ENCODE measurements around the gene OAF. TPM values are rescaled to one million over a fixed set of nuclear protein-coding genes. Genes with fewer than 3 reads are reported as not detected.

Gene OAF
- total and polyA plus RNA-seq, 2 donors (not counting 1 experiment from before 2014, with no cell fraction given), result 1.3 to 1.9 TPM

DNA sequence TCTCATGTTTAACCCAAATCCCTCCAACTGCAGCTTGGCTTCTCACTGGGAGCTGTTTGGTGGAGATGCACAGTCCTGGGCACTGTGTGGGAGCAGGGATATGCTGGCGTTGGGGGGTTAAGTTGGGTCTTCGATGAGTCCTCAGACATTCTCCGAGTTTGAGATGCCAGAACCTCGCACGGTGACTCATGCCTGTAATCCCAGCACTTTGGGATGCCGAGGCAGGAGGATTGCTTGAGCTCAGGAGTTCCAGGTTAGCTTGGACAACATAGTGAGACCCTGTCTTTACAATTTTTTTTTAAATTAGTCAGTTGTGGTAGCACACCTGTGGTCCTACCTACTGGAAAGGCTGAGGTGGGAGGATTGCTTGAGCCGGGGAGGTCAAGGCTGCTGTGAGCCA lies 49.8 kb downstream of the OAF start:
- CTCF ChIA-PET, result no interaction called here
- ATAC-seq (ENCODE audit: low read depth) (no peak), DNase-seq (no peak)
- H3K4me1 ChIP-seq (ENCODE audit: control insufficient read depth in 2 of 2, insufficient read depth in 2 of 2, low read length in 2 of 2), result peaks cover 2% of the 10 kb centered on the region in 2 donors
- H3K79me2 ChIP-seq (ENCODE audit: control insufficient read depth, insufficient read depth, low read length), result no peaks in the 10 kb centered on the region
- peaks cover 0 to 25% (median 12%) of the 10 kb centered on the region in 4 experiments for H3K27me3 ChIP-seq (replicated peaks in 1 of 4; ENCODE audit: control extremely low read depth in 1 of 4, control insufficient read depth in 3 of 4, insufficient read depth in 4 of 4, low read length in 3 of 4)
- H2AFZ ChIP-seq (ENCODE audit: insufficient read depth, low read depth, low read length, poor library complexity, severe bottlenecking), result no peak overlapping the region
- H3K27ac Mint-ChIP-seq, result no peak overlapping the region
- H3K27ac ChIP-seq (ENCODE audit: low read length in 2 of 2), result no peak overlapping the region
- H3K4me2 ChIP-seq (replicated peaks; ENCODE audit: low read depth, low read length, poor library complexity, severe bottlenecking), result no peak overlapping the region
- no peaks in the 10 kb centered on the region for H3K9me3 ChIP-seq (ENCODE audit: control extremely low read depth in 1 of 3, control insufficient read depth in 2 of 3, insufficient read depth in 1 of 3, low read length in 2 of 3)
- H3K4me1 Mint-ChIP-seq, result no peaks in the 10 kb centered on the region
- H3K36me3 ChIP-seq (replicated peaks in 1 of 2; ENCODE audit: control extremely low read depth in 1 of 2, control insufficient read depth in 1 of 2, extremely low read depth in 1 of 2, insufficient read depth in 2 of 2, low read length in 1 of 2), result no peaks in the 10 kb centered on the region
- POLR2A ChIA-PET, result no interaction called here
- intact Hi-C loops (cut with micrococcal nuclease), result no loop called here
- no peak for TF ChIP-seq EZH2 (IDR thresholded peaks at IDR 0.05; ENCODE audit: borderline replicate concordance, insufficient read depth, low read depth, low read length, poor library complexity, severe bottlenecking)
- TF ChIP-seq, protein P1, sequence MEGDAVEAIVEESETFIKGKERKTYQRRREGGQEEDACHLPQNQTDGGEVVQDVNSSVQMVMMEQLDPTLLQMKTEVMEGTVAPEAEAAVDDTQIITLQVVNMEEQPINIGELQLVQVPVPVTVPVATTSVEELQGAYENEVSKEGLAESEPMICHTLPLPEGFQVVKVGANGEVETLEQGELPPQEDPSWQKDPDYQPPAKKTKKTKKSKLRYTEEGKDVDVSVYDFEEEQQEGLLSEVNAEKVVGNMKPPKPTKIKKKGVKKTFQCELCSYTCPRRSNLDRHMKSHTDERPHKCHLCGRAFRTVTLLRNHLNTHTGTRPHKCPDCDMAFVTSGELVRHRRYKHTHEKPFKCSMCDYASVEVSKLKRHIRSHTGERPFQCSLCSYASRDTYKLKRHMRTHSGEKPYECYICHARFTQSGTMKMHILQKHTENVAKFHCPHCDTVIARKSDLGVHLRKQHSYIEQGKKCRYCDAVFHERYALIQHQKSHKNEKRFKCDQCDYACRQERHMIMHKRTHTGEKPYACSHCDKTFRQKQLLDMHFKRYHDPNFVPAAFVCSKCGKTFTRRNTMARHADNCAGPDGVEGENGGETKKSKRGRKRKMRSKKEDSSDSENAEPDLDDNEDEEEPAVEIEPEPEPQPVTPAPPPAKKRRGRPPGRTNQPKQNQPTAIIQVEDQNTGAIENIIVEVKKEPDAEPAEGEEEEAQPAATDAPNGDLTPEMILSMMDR (IDR thresholded peaks at IDR 0.05), result no peak
- H4K20me1 ChIP-seq (ENCODE audit: control insufficient read depth, insufficient read depth, low read length, poor library complexity, severe bottlenecking), result no peaks in the 10 kb centered on the region
- 97% methylated on average over 7 of the region's 7 CpGs for WGBS (ENCODE audit: insufficient coverage)
- no peak overlapping the region for H3K4me3 Mint-ChIP-seq
- H3K27me3 Mint-ChIP-seq, result peaks cover 51% of the 10 kb centered on the region
- H3K4me3 ChIP-seq (ENCODE audit: control extremely low read depth in 1 of 5, extremely low read depth in 1 of 5, insufficient read depth in 1 of 5, low read depth in 2 of 5, low read length in 4 of 5), result no peak overlapping the region
- no peaks in the 10 kb centered on the region for H3K9me3 Mint-ChIP-seq (ENCODE audit: insufficient read depth)
- H3K9ac ChIP-seq (ENCODE audit: low read length), result no peak overlapping the region

- Mint-ChIP-seq H3K9me3 (ENCODE audit: insufficient read depth) (no peaks in the 10 kb centered on the region), H3K4me1 (no peaks in the 10 kb centered on the region), H3K27ac (no peak overlapping the region), H3K4me3 (no peak overlapping the region), H3K27me3 (peaks cover 51% of the 10 kb centered on the region)
- Histone ChIP-seq H2AFZ (ENCODE audit: insufficient read depth, low read depth, low read length, poor library complexity, severe bottlenecking) (no peak overlapping the region), H3K79me2 (ENCODE audit: control insufficient read depth, insufficient read depth, low read length) (no peaks in the 10 kb centered on the region), H3K36me3 (replicated peaks in 1 of 2; ENCODE audit: control extremely low read depth in 1 of 2, control insufficient read depth in 1 of 2, extremely low read depth in 1 of 2, insufficient read depth in 2 of 2, low read length in 1 of 2) (no peaks in the 10 kb centered on the region), H3K9ac (ENCODE audit: low read length) (no peak overlapping the region), H3K4me2 (replicated peaks; ENCODE audit: low read depth, low read length, poor library complexity, severe bottlenecking) (no peak overlapping the region), H3K4me1 (ENCODE audit: control insufficient read depth in 2 of 2, insufficient read depth in 2 of 2, low read length in 2 of 2) (no peaks in the 10 kb centered on the region), H3K9me3 (ENCODE audit: control extremely low read depth in 1 of 3, control insufficient read depth in 2 of 3, insufficient read depth in 1 of 3, low read length in 2 of 3) (no peaks in the 10 kb centered on the region), H3K27ac (ENCODE audit: low read length in 2 of 2) (no peak overlapping the region), H3K27me3 (replicated peaks in 1 of 4; ENCODE audit: control extremely low read depth in 1 of 4, control insufficient read depth in 3 of 4, insufficient read depth in 4 of 4, low read length in 3 of 4) (peaks cover 0 to 18% (median 11%) of the 10 kb centered on the region in 4 experiments), H4K20me1 (ENCODE audit: control insufficient read depth, insufficient read depth, low read length, poor library complexity, severe bottlenecking) (no peaks in the 10 kb centered on the region), H3K4me3 (ENCODE audit: control extremely low read depth in 1 of 5, extremely low read depth in 1 of 5, insufficient read depth in 1 of 5, low read depth in 2 of 5, low read length in 4 of 5) (no peak overlapping the region)
- no peak for DNase-seq
- intact Hi-C loops (cut with micrococcal nuclease), result no loop called here
- ChIA-PET CTCF (no interaction called here), POLR2A (no interaction called here)
- TF ChIP-seq EZH2 (IDR thresholded peaks at IDR 0.05; ENCODE audit: borderline replicate concordance, insufficient read depth, low read depth, low read length, poor library complexity, severe bottlenecking), result no peak
- TF ChIP-seq, protein P1 (IDR thresholded peaks at IDR 0.05), result no peak
- ATAC-seq (ENCODE audit: low read depth), result no peak
Observed at GRCh38 chr11:120261321-120261720, 50.5 kb downstream of the OAF start.
